Inflammatory macrophage treated with lipopolysaccharide for 1 hour (primary cell): Measurements from ENCODE around the gene SLC45A3.
A peak's percentile ranks its signal among the peaks of the same experiment; 100 is the strongest.

Experiments
- DNase-seq, 2 donors: peaks; one replicate each; pipeline ENCODE4 v3.0.0-alpha.2; 2020 to 2022

Gene SLC45A3

DNA sequence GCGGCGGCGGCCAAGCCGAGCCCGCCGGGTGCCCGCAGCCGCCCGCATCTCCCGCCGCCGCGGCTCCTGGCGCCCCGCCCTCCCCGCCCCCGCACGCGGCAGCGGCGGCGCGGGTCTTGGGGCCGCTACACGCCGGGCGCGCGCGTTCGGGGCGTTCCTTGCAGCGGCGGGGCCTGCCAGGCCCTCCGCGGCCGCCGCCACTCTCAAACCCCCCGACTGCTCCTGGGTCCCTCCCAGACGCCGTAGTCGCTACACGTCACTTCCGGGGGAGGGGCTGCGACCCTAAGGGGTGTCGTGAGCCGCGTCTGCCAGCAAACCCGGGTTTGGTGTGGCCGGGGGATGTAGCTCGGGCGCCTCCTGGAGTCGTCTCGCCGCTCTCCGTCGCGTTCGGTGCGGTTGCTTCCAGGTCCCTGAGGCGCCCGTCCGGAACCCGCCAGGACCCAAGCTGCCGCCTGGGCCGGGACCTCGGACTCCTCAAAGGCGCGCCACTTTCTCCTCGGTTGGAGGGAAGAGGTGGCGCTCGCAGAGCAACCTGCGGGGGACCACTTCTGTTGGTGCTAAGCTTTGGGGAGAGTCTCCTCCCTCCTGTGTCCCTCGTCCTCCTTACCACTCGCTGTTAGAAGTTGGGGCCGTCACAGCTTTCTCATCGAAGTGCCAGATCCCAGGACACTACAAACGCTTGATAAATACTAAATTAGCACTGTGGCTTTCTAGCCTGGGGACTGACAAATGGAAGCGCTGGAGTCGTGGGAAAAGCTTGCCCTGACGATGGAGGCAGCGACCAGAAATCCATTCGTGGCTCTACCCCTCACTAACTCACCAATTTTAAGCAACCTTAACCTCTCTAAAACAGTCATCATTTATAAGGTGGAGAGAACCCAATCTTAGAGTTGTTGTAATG lies 48.3 kb downstream of the SLC45A3 start, which contains the start of gene ELK4:
Gene ELK4, minus strand, starts transcription at position 244 of the 901 bp plus-strand sequence. CDS start 8,129 bp downstream, outside the sequence.
- DNase-seq = peak; percentile 97 to 99

GRCh38 chr1:205631010-205631767 lies 49.1 kb downstream of the SLC45A3 start:
- peak; percentile 43 to 51 for DNase-seq

- DNase-seq = no peak
Measured at GRCh38 chr1:205630651-205631009, 49.7 kb downstream of the SLC45A3 start.

DNA sequence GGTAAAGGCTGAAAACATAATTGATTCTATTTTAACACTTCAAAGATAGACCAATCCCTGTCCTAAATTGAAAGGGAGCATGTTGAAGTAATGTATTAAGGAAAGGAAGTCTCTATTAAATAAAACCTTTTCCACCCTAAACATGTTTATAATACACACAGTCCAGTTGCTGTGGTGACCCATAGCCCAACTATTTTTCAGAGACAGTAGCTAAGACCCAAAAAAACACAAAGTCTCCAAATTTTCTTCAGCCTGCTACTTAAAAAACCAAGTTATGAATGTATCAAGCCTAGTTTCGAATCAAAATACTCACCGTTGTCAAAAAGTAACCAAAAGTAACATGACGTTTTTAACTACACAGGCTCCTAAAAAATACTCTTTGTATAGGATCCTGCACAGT lies 50.1 kb downstream of the SLC45A3 start:
- DNase-seq = no peak

GRCh38 chr1:205629751-205630150 lies 50.6 kb downstream of the SLC45A3 start:
- no peak for DNase-seq

- DNase-seq = no peak
Measured at GRCh38 chr1:205627956-205628355, 52.4 kb downstream of the SLC45A3 start.

- DNase-seq = peak; percentile 49 to 52
Measured at GRCh38 chr1:205626216-205626615, 54.1 kb downstream of the SLC45A3 start.

GRCh38 chr1:205623646-205624045 lies 56.7 kb downstream of the SLC45A3 start:
- no peak for DNase-seq

DNA sequence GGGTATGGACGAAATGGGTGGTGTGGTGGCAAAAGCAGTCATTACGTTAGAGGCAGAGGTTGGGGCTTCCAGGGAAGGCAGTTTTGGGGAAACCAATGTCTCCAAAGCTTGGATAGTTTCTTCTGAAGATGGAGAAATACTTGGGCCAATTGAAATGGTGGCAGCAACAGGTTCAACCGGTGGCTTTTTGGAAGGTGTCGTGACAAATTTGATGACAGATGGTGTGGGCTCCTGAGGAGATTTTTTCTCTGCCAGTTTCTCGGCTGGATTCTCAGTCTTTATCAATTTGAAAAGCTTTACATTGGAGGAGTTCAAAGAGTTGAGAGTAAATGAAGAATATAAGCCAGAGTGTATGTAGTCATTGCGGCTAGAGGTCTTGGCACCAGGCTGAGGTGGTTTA lies 60.0 kb downstream of the SLC45A3 start:
- no peak for DNase-seq

- no peak for DNase-seq
Measured at GRCh38 chr1:205619376-205619775, 60.9 kb downstream of the SLC45A3 start.

DNA sequence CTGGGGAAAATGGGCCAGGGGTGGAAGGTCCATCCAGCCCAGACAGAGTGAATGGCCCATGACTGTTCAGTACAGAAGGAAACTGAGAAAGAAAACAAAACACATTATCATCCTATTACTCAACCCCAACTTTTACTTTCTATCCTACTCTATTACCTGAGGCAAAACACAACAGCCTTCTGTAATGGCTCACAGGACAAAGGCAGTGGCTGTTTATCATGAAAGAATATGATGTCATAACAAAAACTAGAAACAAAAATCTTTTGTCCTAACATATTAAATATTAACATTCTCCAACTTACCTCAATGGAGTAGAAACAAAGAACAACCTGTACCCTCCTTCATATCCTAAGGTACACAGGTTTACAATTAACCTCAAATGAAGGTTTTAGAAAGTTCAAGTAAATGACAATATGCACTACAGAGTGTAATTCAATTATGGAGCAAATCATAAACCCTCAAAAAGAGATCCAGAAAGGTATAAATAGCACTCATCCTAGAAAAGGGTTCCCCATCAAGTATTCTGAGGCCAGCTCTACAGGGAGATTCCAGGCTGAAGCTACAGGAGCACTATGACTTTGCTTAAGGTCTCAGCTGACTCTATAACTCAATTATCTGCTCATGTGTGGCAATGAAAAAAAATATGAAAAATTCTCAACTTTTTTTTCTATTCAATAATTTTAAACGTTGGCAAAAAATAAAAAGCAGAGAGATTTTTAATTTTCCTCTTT lies 63.6 kb downstream of the SLC45A3 start:
- no peak for DNase-seq

DNA sequence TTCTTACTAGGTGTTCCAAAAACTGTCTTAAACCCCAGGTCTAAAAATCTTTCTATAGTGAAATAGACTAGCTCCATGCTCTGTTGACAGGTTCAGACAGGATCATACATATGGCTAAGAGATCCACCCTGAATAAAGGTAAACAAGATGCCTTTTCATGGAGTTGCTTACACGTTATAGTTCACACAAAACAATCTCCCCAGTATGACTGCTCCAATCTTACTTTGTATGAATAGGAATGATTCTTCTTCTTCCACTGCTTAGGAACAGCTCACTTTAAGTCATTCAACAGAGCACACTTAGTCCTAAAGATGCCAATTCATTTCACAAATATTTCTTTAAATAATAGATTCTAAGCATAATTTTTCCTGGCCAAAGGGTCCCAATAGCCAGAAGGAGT lies 64.5 kb downstream of the SLC45A3 start:
- no peak for DNase-seq

GRCh38 chr1:205613854-205614412 lies 66.4 kb downstream of the SLC45A3 start:
- no peak for DNase-seq

DNA sequence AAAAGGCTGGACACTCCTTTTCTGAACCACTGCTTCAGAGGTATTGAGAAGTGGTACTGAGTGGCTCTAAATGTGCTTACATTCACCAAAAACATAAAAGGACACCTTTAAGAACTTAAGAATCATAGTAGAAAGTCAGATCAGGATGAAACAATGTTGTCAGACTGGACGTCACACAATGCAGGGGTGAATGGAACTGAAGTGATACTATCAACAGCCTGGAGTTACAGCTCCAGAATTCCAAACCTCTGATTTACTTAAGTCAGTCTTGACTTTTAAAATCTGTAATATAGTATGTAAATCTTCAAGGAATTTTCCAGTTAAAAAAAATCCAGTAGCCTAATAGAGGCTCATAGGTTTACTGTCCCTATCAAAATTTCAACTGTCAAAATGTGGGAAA lies 67.8 kb downstream of the SLC45A3 start:
- no peak for DNase-seq

DNA sequence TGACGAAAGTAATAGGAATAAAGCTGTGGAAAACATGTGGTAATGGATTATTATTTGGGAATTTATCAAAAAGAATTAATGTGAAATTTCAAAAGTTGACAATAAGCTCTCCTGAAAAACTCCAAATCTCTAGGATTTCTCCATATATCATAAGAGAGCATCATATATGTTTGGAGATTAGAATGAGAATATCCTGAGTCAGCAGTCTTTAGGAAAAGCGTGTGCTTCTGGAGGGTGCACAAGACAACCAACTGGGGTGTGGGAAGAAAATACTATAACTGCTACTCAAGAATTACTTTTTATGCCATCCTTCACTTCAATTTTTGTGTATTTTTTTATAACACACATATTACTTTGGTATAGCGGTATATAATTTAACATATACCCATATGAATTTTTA lies 68.2 kb downstream of the SLC45A3 start:
- DNase-seq = no peak

- DNase-seq = peak; percentile 47 to 71
Measured at GRCh38 chr1:205610901-205611466, 69.3 kb downstream of the SLC45A3 start.

GRCh38 chr1:205610036-205610435 lies 70.3 kb downstream of the SLC45A3 start:
- peak; percentile 26 to 84 for DNase-seq
